Nephron (organoid): ENCODE data around the gene VASP.

ENCODE experiments used
- H3K27ac Mint-ChIP-seq, 3 experiments: 2 replicates each; pipeline ENCODE4 v1.8.0; 2020; ENCODE audit warnings: mixed read lengths in 3 of 3, mild to moderate bottlenecking in 2 of 3, moderate library complexity in 1 of 3
- H3K27me3 Mint-ChIP-seq: 2 replicates; pipeline ENCODE4 v1.8.0; 2021; ENCODE audit warnings: low read depth, mild to moderate bottlenecking, moderate library complexity, mixed read lengths
- H3K36me3 Mint-ChIP-seq: 2 replicates; pipeline ENCODE4 v1.8.0; 2020; ENCODE audit warnings: low read depth, mixed read lengths
- H3K4me1 Mint-ChIP-seq: 2 replicates; pipeline ENCODE4 v1.8.0; 2020; ENCODE audit warnings: mixed read lengths
- H3K4me3 Mint-ChIP-seq, 3 experiments: 2 replicates each; pipeline ENCODE4 v1.8.0; 2020; ENCODE audit warnings: mild to moderate bottlenecking in 3 of 3, mixed read lengths in 3 of 3, moderate library complexity in 2 of 3
- H3K9me3 Mint-ChIP-seq: 2 replicates; pipeline ENCODE4 v1.8.0; 2020; ENCODE audit warnings: mixed read lengths
- CTCF ChIP-seq, 3 experiments: fragments of 200-600 bp; sonication (generic); IDR thresholded peaks; one replicate each; pipeline ENCODE4 v1.5.0; 2021; ENCODE audit warnings: antibody characterized with exemption in 3 of 3; ENCODE audit not compliant: unreplicated experiment in 3 of 3

The VASP gene

DNA sequence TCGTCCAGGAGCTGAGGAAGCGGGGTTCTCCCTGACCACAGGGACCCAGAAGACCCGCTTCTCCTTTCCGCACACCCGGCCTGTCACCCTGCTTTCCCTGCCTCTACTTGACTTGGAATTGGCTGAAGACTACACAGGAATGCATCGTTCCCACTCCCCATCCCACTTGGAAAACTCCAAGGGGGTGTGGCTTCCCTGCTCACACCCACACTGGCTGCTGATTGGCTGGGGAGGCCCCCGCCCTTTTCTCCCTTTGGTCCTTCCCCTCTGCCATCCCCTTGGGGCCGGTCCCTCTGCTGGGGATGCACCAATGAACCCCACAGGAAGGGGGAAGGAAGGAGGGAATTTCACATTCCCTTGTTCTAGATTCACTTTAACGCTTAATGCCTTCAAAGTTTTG, 18.9 kb downstream of the VASP start:
- no peaks in the 10 kb centered on the region for H3K9me3 Mint-ChIP-seq
- peaks cover 36% of the 10 kb centered on the region for H3K27me3 Mint-ChIP-seq
- no peak overlapping the region for H3K4me3 Mint-ChIP-seq
- peaks cover 21% of the 10 kb centered on the region for H3K36me3 Mint-ChIP-seq
- H3K27ac Mint-ChIP-seq: no peak overlapping the region
- H3K4me1 Mint-ChIP-seq: peaks cover 4% of the 10 kb centered on the region
- TF ChIP-seq CTCF (IDR thresholded peaks at IDR 0.05; ENCODE audit: unreplicated experiment in 3 of 3): no peak

DNA sequence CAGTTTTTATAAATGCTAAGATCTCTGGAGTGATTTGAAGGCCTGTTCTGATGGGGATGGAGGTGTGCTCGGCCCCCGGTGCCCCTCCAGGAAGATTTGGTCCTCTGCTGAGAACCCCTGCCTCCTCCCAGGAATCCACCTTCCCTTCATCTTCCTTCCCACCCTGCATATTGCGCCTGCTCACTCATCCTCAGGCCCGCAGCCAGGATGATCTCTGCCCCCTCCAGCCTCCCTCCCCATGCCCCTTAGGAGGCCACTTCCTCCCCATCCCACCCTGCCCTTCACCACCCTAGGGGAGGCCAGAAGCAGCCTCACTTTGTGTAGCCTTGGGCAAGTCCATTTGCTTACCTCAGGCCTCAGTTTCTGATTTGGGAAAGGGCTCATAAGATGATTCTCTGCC, 19.7 kb downstream of the VASP start:
- peaks cover 6% of the 10 kb centered on the region for H3K9me3 Mint-ChIP-seq
- peaks cover 44% of the 10 kb centered on the region for H3K27me3 Mint-ChIP-seq
- no peak overlapping the region for H3K4me3 Mint-ChIP-seq
- H3K36me3 Mint-ChIP-seq: peaks cover 25% of the 10 kb centered on the region
- peaks cover 4% of the 10 kb centered on the region for H3K4me1 Mint-ChIP-seq
- H3K27ac Mint-ChIP-seq: no peak overlapping the region
- no peak for TF ChIP-seq CTCF (IDR thresholded peaks at IDR 0.05; ENCODE audit: unreplicated experiment in 3 of 3)

DNA sequence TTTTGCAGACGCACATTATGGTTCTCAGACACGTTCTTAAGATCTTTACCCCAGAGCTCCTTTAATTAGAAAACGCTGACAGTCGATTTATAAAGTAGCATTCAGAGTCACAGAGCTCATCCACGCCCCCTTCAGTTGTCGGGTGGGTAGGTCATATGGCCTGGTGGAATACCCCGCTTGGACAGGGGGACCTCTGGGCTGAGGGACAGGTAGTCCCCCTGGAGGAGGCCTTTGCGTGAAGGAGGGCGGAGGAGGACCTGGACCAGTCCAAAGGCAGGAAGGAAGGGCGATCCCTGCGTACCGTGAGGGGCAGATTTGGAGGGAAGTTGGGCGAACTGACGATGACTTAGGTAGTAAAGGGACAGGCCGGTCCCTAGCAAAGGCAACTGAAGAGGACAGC, 20.5 kb downstream of the VASP start:
- H3K4me1 Mint-ChIP-seq: peaks cover 4% of the 10 kb centered on the region
- peaks cover 10% of the 10 kb centered on the region for H3K9me3 Mint-ChIP-seq
- H3K27me3 Mint-ChIP-seq: peaks cover 44% of the 10 kb centered on the region
- TF ChIP-seq CTCF (IDR thresholded peaks at IDR 0.05; ENCODE audit: unreplicated experiment in 3 of 3): no peak
- peak overlapping the region in 2 of 3 experiments; percentile 44 to 74 for H3K4me3 Mint-ChIP-seq
- H3K27ac Mint-ChIP-seq: no peak overlapping the region
- peaks cover 25% of the 10 kb centered on the region for H3K36me3 Mint-ChIP-seq

DNA sequence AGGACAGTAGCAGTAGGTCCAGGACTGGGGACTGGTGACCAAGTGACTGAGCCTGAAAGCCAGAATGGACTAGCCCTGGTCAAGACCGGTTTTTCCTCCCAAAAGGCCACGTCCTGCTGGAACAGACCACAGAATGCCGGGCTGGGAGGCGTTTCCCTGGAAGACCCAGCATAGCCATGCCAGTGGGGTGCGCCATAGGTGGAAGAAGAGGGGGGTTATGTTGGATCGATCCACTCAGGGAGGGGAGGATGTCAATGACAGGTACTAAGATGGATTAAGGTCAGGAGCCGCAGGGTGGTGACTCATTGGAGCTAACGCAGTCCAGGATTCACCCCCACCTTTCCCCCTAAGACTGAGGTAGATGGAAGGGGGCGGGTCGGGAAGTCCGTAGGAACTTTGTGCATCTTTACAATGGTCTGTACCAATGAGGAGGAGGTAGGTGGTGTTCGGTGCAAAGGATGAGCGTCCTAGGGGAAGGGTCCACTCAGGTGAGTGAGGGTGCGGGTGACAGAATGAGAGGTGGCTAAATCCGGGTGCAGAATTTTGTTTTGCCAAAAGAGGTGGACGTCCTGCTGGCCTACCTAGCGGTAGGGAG, 21.0 kb downstream of the VASP start:
- H3K27ac Mint-ChIP-seq: peak overlapping the region in 1 of 3 experiments; percentile 12
- H3K36me3 Mint-ChIP-seq: peaks cover 25% of the 10 kb centered on the region
- peak overlapping the region; percentile 63 to 75 (median 74) for H3K4me3 Mint-ChIP-seq
- no peak for TF ChIP-seq CTCF (IDR thresholded peaks at IDR 0.05; ENCODE audit: unreplicated experiment in 3 of 3)
- peaks cover 44% of the 10 kb centered on the region for H3K27me3 Mint-ChIP-seq
- peaks cover 4% of the 10 kb centered on the region for H3K4me1 Mint-ChIP-seq
- peaks cover 10% of the 10 kb centered on the region for H3K9me3 Mint-ChIP-seq

DNA sequence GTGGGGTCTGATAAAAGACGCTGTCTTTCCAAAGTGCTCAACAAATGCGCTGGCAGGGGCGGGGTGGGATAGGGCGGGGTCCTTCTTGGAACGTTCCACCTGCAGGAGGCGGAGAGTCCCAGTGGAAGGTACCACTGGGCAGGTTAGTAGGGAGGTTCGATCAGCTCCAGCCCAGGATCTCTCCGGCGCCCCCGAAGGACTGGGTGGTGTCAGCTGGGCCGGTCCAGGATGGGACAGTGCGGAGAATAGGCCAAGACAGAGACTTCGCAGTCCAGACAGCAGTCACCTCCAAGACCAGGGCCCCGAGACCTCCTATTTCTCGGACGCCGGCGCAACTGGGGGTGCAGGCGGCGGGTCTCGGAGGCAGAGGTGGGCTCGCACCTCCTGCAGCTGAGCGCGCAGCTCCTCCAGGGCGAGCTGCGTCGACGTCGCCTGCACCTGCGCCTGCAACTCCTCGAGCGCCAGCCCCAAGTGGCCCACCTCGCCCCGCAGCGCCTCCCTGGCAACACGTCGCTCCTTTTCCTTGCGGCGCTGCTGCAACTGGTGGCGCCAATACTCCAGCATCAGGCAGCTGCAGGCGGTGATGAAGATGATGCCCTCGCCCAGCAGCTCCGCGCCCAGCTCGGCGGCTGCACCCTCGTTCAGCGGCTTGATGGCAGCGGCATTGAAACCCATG, 21.6 kb downstream of the VASP start:
- Mint-ChIP-seq H3K9me3 (peaks cover 10% of the 10 kb centered on the region), H3K27me3 (peaks cover 44% of the 10 kb centered on the region), H3K27ac (no peak overlapping the region), H3K4me1 (peaks cover 4% of the 10 kb centered on the region), H3K4me3 (peak overlapping the region; percentile 59 to 75 (median 74)), H3K36me3 (peaks cover 20% of the 10 kb centered on the region)
- no peak for TF ChIP-seq CTCF (IDR thresholded peaks at IDR 0.05; ENCODE audit: unreplicated experiment in 3 of 3)

- Mint-ChIP-seq H3K4me1 (peaks cover 4% of the 10 kb centered on the region), H3K27me3 (peaks cover 44% of the 10 kb centered on the region), H3K9me3 (peaks cover 10% of the 10 kb centered on the region), H3K36me3 (peaks cover 16% of the 10 kb centered on the region), H3K27ac (no peak overlapping the region), H3K4me3 (peak overlapping the region in 2 of 3 experiments; percentile 43 to 66)
- TF ChIP-seq CTCF (IDR thresholded peaks at IDR 0.05; ENCODE audit: unreplicated experiment in 3 of 3): no peak
These were observed 22.1 kb downstream of the VASP start for GRCh38 chr19:45529420-45529785.
